GM12878 (cell line): ENCODE measurements around the gene RNF113B. TPM values are rescaled to one million over a fixed set of nuclear protein-coding genes. Genes with fewer than 3 reads are reported as not detected.

Experiments
- ATAC-seq: fragments of 200-7000 bp; cut with Tn5 transposase; 3 replicates; pipeline ENCODE4 v1.9.1; 2020; ENCODE audit warnings: mild to moderate bottlenecking, moderate library complexity
- BruUV-seq: library from RNA; stranded (reverse); fragments of 400-500 nt; replicated peaks from 2 replicates; lab custom pipeline; 2021; lab: Mats Ljungman, UMichigan
- CTCF ChIA-PET: fragments of 300-600 bp; sonication (Branson Sonifier 250); formaldehyde crosslinking; extraction: SDS; loops from one replicate; lab custom pipeline; 2021; ENCODE audit warnings: inconsistent platforms; lab: Yijun Ruan, JAX
- POLR2A ChIA-PET: fragments of 350-600 bp; formaldehyde crosslinking; extraction: SDS; loops from one replicate; lab custom pipeline; 2021; ENCODE audit warnings: inconsistent platforms; lab: Charles Lee
- RAD21 ChIA-PET: fragments of 300-600 bp; sonication (Branson Sonifier 250); formaldehyde crosslinking; loops from one replicate; lab custom pipeline; 2023; ENCODE audit warnings: antibody characterized with exemption; ENCODE audit not compliant: unreplicated experiment; lab: Charles Lee
- SMC1A ChIA-PET: fragments of 300-600 bp; sonication (Branson Sonifier 250); formaldehyde crosslinking; loops from one replicate; lab custom pipeline; 2023; ENCODE audit not compliant: unreplicated experiment, uncharacterized antibody; lab: Charles Lee
- DNase-seq: peaks from one replicate; pipeline ENCODE4 v3.0.0-alpha.2; 2011; ENCODE audit warnings: low read depth, low spot score
- FAIRE-seq: peaks from 3 replicates; lab custom pipeline; 2011; peaks lifted over from hg19 to GRCh38; lab: Jason Lieb, UNC
- H2AFZ ChIP-seq: 2 replicates; pipeline ENCODE4 v1.6.0; 2011; ENCODE audit warnings: low read depth, low read length, control low read depth; ENCODE audit not compliant: control insufficient read depth
- H3K27ac ChIP-seq: 2 replicates; pipeline ENCODE4 v1.5.1; 2011; ENCODE audit warnings: control low read depth; ENCODE audit not compliant: control insufficient read depth, insufficient read depth
- H3K27me3 ChIP-seq, 2 experiments: replicated peaks in 1 of 2; 2 replicates each; pipeline versions ENCODE4 v1.6.0 to v1.6.1; 2011; ENCODE audit warnings: low read length in 1 of 2; ENCODE audit not compliant: control insufficient read depth in 2 of 2, insufficient read depth in 2 of 2
- H3K36me3 ChIP-seq, 2 experiments: 2 replicates each; pipeline ENCODE4 v1.5.1; 2011; ENCODE audit warnings: low read length in 1 of 2; ENCODE audit not compliant: control insufficient read depth in 2 of 2, insufficient read depth in 2 of 2
- H3K4me1 ChIP-seq: 2 replicates; pipeline ENCODE4 v1.6.1; 2011; ENCODE audit warnings: mild to moderate bottlenecking, low read length, moderate library complexity, mixed read lengths; ENCODE audit not compliant: control insufficient read depth, insufficient read depth
- H3K4me2 ChIP-seq: 2 replicates; pipeline ENCODE4 v1.6.0; 2011; ENCODE audit warnings: control low read depth; ENCODE audit not compliant: control insufficient read depth, insufficient read depth
- H3K4me3 ChIP-seq: fragments of 200-600 bp; sonication (generic); 2 replicates; pipeline ENCODE4 v1.5.1; 2016
- H3K79me2 ChIP-seq: 2 replicates; pipeline ENCODE4 v1.6.0; 2011; ENCODE audit warnings: low read length; ENCODE audit not compliant: control insufficient read depth, insufficient read depth
- H3K9ac ChIP-seq: 2 replicates; pipeline ENCODE4 v1.8.0; 2011; ENCODE audit warnings: low read length, control low read depth, mixed read lengths; ENCODE audit not compliant: control insufficient read depth, insufficient read depth
- H3K9me3 ChIP-seq: replicated peaks from 3 replicates; pipeline ENCODE4 v1.5.1; 2011; ENCODE audit warnings: mild to moderate bottlenecking, low read length; ENCODE audit not compliant: control insufficient read depth, insufficient read depth
- H4K20me1 ChIP-seq: 2 replicates; pipeline ENCODE4 v1.6.0; 2011; ENCODE audit not compliant: control insufficient read depth, insufficient read depth
- BCL11A ChIP-seq: IDR thresholded peaks from 2 replicates; pipeline ENCODE4 v1.6.1; 2011; ENCODE audit warnings: low read depth, low read length
- BHLHE40 ChIP-seq, 2 experiments: fragments of 450-650 bp in 1 of 2; IDR thresholded peaks; 2 replicates each; pipeline ENCODE4 v1.6.1; 2011 to 2017; ENCODE audit warnings: low read depth in 2 of 2, borderline replicate concordance in 1 of 2, improper control_type of control experiment in 1 of 2, low read length in 1 of 2, mild to moderate bottlenecking in 1 of 2
- CREM ChIP-seq: IDR thresholded peaks from 2 replicates; pipeline ENCODE4 v1.6.1; 2014; ENCODE audit warnings: antibody characterized with exemption, low read depth
- EED ChIP-seq: sonication (generic); IDR thresholded peaks from 2 replicates; pipeline ENCODE4 v1.6.1; 2016; ENCODE audit warnings: antibody characterized with exemption, low read depth
- KAT2A ChIP-seq: conservative IDR thresholded peaks from 2 replicates; pipeline ENCODE4 v1.6.1; 2011; ENCODE audit warnings: low read depth, low read length; ENCODE audit not compliant: control insufficient read depth
- MAX ChIP-seq: IDR thresholded peaks from 2 replicates; pipeline ENCODE4 v1.6.1; 2012; ENCODE audit warnings: low read depth, low read length, improper control_type of control experiment
- RFX5 ChIP-seq: IDR thresholded peaks from 2 replicates; pipeline ENCODE4 v1.6.1; 2011; ENCODE audit warnings: low read depth, low read length, improper control_type of control experiment
- SIX5 ChIP-seq: IDR thresholded peaks from 2 replicates; pipeline ENCODE4 v1.6.1; 2011; ENCODE audit warnings: mild to moderate bottlenecking, low read depth, low read length, moderate library complexity; ENCODE audit not compliant: severe bottlenecking
- SMAD1 ChIP-seq: fragments of 450-650 bp; IDR thresholded peaks from 2 replicates; pipeline ENCODE4 v1.6.1; 2018; ENCODE audit warnings: mild to moderate bottlenecking, low read depth; ENCODE audit not compliant: partially characterized antibody
- SMAD5 ChIP-seq: IDR thresholded peaks from 2 replicates; pipeline ENCODE4 v1.6.1; 2016; ENCODE audit warnings: antibody characterized with exemption, low read depth
- SREBF1 ChIP-seq: IDR thresholded peaks from 2 replicates; pipeline ENCODE4 v1.6.1; 2012; ENCODE audit warnings: mild to moderate bottlenecking, low read length
- SUPT20H ChIP-seq: IDR thresholded peaks from 2 replicates; pipeline ENCODE4 v1.6.1; 2011; ENCODE audit warnings: low read depth, mild to moderate bottlenecking, low read length, moderate library complexity, borderline replicate concordance; ENCODE audit not compliant: control insufficient read depth
- SUZ12 ChIP-seq: fragments of 200-600 bp; sonication (generic); IDR thresholded peaks from one replicate; pipeline ENCODE4 v1.6.1; 2018; ENCODE audit warnings: antibody characterized with exemption, mild to moderate bottlenecking; ENCODE audit not compliant: unreplicated experiment
- ZNF274 ChIP-seq: IDR thresholded peaks from one replicate; pipeline ENCODE4 v1.8.0; 2011; ENCODE audit not compliant: insufficient read length, insufficient read depth
- ZZZ3 ChIP-seq: IDR thresholded peaks from 2 replicates; pipeline ENCODE4 v1.6.1; 2011; ENCODE audit warnings: low read depth; ENCODE audit not compliant: control insufficient read depth, insufficient read length
- whole genome bisulfite sequencing: methylation state at CpG from one replicate; pipeline ENCODE4 v1.1.6; 2016; ENCODE audit warnings: low lambda C conversion rate; ENCODE audit not compliant: insufficient replicate concordance, insufficient coverage; ENCODE audit errors: missing lambda C conversion rate; 5-methylcytosine and 5-hydroxymethylcytosine counted together
- in situ Hi-C: fragments of 300-500 bp; cut with MboI; formaldehyde crosslinking; loops from 9 replicates; pipeline ENCODE4 v1.14.3; 2018; ENCODE audit warnings: mixed read lengths
- intact Hi-C: fragments of 100-400 bp; cut with micrococcal nuclease; formaldehyde crosslinking; loops from one replicate; pipeline ENCODE4 v1.14.2; 2022; ENCODE audit not compliant: unreplicated experiment
- polyA plus RNA-seq, 11 experiments: library from polyadenylated mRNA; depleted of rRNA in 4 of 11; unstranded in 6 of 11; stranded (reverse) in 5 of 11; fragments of >200 nt; fragmentation: Nextera tagmentation in 4 of 11; fragmentation: Illumina TruSeq in 1 of 11; extraction: Ambion mirVana in 4 of 11; extraction: Trizol in 1 of 11; gene quantifications; 1 replicate in 1 of 11; 2 replicates in 10 of 11; pipeline versions ENCODE4 v1.2.1 to v1.2.3, GENCODE V29; 2011 to 2016; ENCODE audit warnings: inconsistent platforms in 2 of 11, missing spikeins in 2 of 11, low read depth in 1 of 11
- total RNA-seq, 4 experiments: library from RNA; depleted of rRNA in 3 of 4; stranded (reverse); fragments of >200 nt in 3 of 4; fragmentation: Illumina TruSeq in 1 of 4; extraction: Trizol in 1 of 4; gene quantifications; 2 replicates each; pipeline versions ENCODE4 v1.2.1 to v1.2.3, GENCODE V29; 2013 to 2021
- TF ChIP-seq, protein P1 (sequence below), 3 experiments: IDR thresholded peaks in 2 of 3; conservative IDR thresholded peaks in 1 of 3; 2 replicates each; pipeline ENCODE4 v1.5.1; 2011; ENCODE audit warnings: low read depth in 3 of 3, low read length in 3 of 3, mild to moderate bottlenecking in 3 of 3, control low read depth in 2 of 3, moderate library complexity in 2 of 3, inconsistent platforms in 1 of 3, mixed read lengths in 1 of 3; ENCODE audit not compliant: control insufficient read depth in 2 of 3, insufficient read depth in 1 of 3; ENCODE audit errors: extremely low read depth in 1 of 3

Gene RNF113B
- total and polyA plus RNA-seq, 10 of the 15 experiments (the other 5 are each of a cell fraction or from before 2014, with no cell fraction given): not detected

- no peak overlapping the region for H3K27ac ChIP-seq
- CTCF ChIA-PET: no interaction called here
- POLR2A ChIA-PET: no interaction called here
- BruUV-seq: no TSS peak
- no peak overlapping the region for H3K4me2 ChIP-seq
- in situ Hi-C loops (no loop called here), intact Hi-C loops (no loop called here)
- H3K4me3 ChIP-seq: no peak overlapping the region
- H3K4me1 ChIP-seq: no peaks in the 10 kb centered on the region
- no peaks in the 10 kb centered on the region for H3K27me3 ChIP-seq
- FAIRE-seq (no peak), DNase-seq (no peak), ATAC-seq (no peak)
- 16% methylated on average over 2 of the region's 2 CpGs for WGBS
- H3K79me2 ChIP-seq: no peaks in the 10 kb centered on the region
- no peaks in the 10 kb centered on the region for H4K20me1 ChIP-seq
- H3K9ac ChIP-seq: no peak overlapping the region
- no peaks in the 10 kb centered on the region for H3K9me3 ChIP-seq
- H3K36me3 ChIP-seq: no peaks in the 10 kb centered on the region
- SMC1A ChIA-PET: interaction anchor here (2.2 kb wide), 1 partner anchor 9 kb away, joined by 18 read pairs; no protein-coding TSS in a partner anchor
- TF ChIP-seq BHLHE40 (IDR thresholded peaks at IDR 0.05; ENCODE audit: borderline replicate concordance in 1 of 2, low read depth in 2 of 2, low read length in 1 of 2): no peak
- no peak for TF ChIP-seq CREM
- TF ChIP-seq RFX5: no peak
- TF ChIP-seq SREBF1: no peak
- no peak for TF ChIP-seq EED
- RAD21 ChIA-PET: no interaction called here
- H2AFZ ChIP-seq: no peak overlapping the region
These were observed 14.9 kb upstream of the RNF113B start for GRCh38 chr13:98192008-98192407.

DNA sequence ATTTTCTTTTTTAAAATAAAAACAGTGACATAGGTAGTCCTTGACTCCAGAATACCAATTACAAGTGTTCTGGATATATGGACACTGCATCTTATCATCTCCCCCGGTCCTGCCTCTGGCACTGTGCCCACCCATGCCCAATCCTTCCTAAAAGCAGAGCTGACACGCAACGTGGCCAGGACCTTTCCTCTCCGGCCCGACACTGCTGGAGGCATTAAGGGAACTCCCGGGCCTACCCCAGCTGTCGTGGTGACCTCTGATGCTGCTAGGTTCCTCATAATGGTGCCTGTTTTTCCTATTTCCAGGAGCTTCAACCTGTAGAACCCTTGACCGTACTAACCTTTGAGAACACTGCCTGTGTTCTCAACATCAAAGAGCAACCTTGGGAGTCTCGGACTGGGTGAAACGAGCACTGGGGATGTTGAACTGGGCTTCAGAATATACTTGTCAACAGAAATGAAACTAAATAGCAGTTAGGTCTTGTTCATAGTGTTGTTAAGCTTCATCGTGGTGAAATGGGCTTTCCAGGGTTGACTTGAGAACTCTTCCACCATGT lies 13.9 kb upstream of the RNF113B start:
- H3K4me2 ChIP-seq: no peak overlapping the region
- TF ChIP-seq BCL11A (no peak), MAX (no peak), KAT2A (no peak), SMAD5 (no peak), SMAD1 (no peak), SUZ12 (no peak), ZZZ3 (no peak), SUPT20H (no peak), SIX5 (no peak), RFX5 (no peak), ZNF274 (no peak)
- TF ChIP-seq, protein P1, sequence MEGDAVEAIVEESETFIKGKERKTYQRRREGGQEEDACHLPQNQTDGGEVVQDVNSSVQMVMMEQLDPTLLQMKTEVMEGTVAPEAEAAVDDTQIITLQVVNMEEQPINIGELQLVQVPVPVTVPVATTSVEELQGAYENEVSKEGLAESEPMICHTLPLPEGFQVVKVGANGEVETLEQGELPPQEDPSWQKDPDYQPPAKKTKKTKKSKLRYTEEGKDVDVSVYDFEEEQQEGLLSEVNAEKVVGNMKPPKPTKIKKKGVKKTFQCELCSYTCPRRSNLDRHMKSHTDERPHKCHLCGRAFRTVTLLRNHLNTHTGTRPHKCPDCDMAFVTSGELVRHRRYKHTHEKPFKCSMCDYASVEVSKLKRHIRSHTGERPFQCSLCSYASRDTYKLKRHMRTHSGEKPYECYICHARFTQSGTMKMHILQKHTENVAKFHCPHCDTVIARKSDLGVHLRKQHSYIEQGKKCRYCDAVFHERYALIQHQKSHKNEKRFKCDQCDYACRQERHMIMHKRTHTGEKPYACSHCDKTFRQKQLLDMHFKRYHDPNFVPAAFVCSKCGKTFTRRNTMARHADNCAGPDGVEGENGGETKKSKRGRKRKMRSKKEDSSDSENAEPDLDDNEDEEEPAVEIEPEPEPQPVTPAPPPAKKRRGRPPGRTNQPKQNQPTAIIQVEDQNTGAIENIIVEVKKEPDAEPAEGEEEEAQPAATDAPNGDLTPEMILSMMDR (IDR thresholded peaks at IDR 0.05 in 2 of 3, conservative IDR thresholded peaks at IDR 0.05 in 1 of 3; ENCODE audit: control insufficient read depth in 2 of 3, extremely low read depth in 1 of 3, insufficient read depth in 1 of 3, low read depth in 3 of 3, low read length in 3 of 3): no peak

More for the DNA sequence above, 13.9 kb upstream of the RNF113B start:
- Histone ChIP-seq H4K20me1 (no peaks in the 10 kb centered on the region), H3K27ac (no peak overlapping the region), H3K4me1 (no peaks in the 10 kb centered on the region), H3K79me2 (no peaks in the 10 kb centered on the region), H3K4me3 (no peak overlapping the region), H3K36me3 (no peaks in the 10 kb centered on the region), H3K9me3 (no peaks in the 10 kb centered on the region), H2AFZ (no peak overlapping the region), H3K9ac (no peak overlapping the region), H3K27me3 (no peaks in the 10 kb centered on the region)
- DNase-seq: no peak
- in situ Hi-C loops: no loop called here
- FAIRE-seq: no peak
- ChIA-PET RAD21 (interaction anchor here (1.0 to 1.6 kb wide), 3 partner anchors 11 to 24 kb away, joined by 3 to 7 read pairs (median 3); no protein-coding TSS in a partner anchor), CTCF (interaction anchor here (0.7 to 1.6 kb wide), 2 partner anchors 9 to 68 kb away, joined by 3 to 4 read pairs; no protein-coding TSS in a partner anchor), POLR2A (interaction anchor here (1.0 kb wide), 1 partner anchor 11 kb away, joined by 6 read pairs; no protein-coding TSS in a partner anchor), SMC1A (interaction anchor here (0.9 to 2.2 kb wide), 7 partner anchors 8 to 111 kb away, joined by 3 to 18 read pairs (median 3); no protein-coding TSS in a partner anchor)
- intact Hi-C loops: no loop called here
- no TSS peak for BruUV-seq
- 31% methylated on average over 11 of the region's 11 CpGs for WGBS
- no peak for ATAC-seq
